NT2/D1 (cell line): ENCODE data around the gene SYNPO.

Experiments
- DNase-seq: peaks from one replicate; pipeline ENCODE4 v3.0.0-alpha.2; 2011; ENCODE audit warnings: low read depth, low spot score
- H3K27me3 ChIP-seq: 2 replicates; pipeline ENCODE4 v1.6.0; 2011; ENCODE audit warnings: mild to moderate bottlenecking; ENCODE audit not compliant: insufficient read length, insufficient read depth
- H3K36me3 ChIP-seq: 2 replicates; pipeline ENCODE4 v1.6.1; 2011; ENCODE audit warnings: mild to moderate bottlenecking, low read length, mixed read lengths; ENCODE audit not compliant: insufficient read depth, insufficient read length
- H3K4me1 ChIP-seq: 2 replicates; pipeline ENCODE4 v1.5.1; 2011; ENCODE audit not compliant: insufficient read depth, insufficient read length
- H3K4me3 ChIP-seq: 2 replicates; pipeline ENCODE4 v1.5.1; 2011; ENCODE audit warnings: low read depth; ENCODE audit not compliant: insufficient read length
- H3K9ac ChIP-seq: 2 replicates; pipeline ENCODE4 v1.6.0; 2011; ENCODE audit warnings: low read depth; ENCODE audit not compliant: insufficient read length
- H3K9me3 ChIP-seq: 2 replicates; pipeline ENCODE4 v1.5.1; 2011; ENCODE audit warnings: mild to moderate bottlenecking, low read length; ENCODE audit not compliant: insufficient read depth
- SUZ12 ChIP-seq: IDR thresholded peaks from 2 replicates; pipeline ENCODE4 v1.6.1; 2011; ENCODE audit not compliant: insufficient read length, insufficient read depth; ENCODE audit errors: extremely low read depth
- YY1 ChIP-seq: IDR thresholded peaks from 2 replicates; pipeline ENCODE4 v1.6.1; 2011; ENCODE audit not compliant: insufficient read length, insufficient read depth
- ZNF274 ChIP-seq: IDR thresholded peaks from 2 replicates; pipeline ENCODE4 v1.6.1; 2011; ENCODE audit warnings: mild to moderate bottlenecking, low read depth, low read length

The SYNPO gene

DNA sequence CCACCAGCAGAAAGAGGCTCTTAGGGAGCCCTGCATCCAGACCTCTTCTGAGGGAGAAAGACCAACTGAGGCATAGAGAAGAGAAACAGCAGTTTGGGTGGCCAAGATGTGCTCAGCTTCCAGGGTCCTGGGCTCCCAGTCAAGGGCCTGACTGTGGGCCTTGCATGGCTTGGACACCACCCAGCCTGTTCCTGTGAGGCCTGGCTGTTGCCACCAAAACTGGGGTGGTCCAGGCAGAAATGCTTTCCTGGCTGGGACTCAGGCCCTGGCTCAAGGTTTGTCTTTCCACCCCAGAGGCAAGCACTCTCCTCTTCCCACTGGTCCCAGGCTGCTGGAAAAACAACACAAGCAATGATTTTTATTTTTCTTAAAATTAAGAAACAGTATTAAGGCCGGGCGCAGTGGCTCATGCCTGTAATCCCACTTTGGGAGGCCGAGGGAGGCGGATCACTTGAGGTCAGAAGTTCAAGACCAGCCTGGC lies 33.9 kb downstream of the SYNPO start:
- no peak for TF ChIP-seq SUZ12
- Histone ChIP-seq H3K36me3 (peaks cover 41% of the 10 kb centered on the region), H3K4me3 (no peak overlapping the region), H3K9ac (peak overlapping the region; percentile 62), H3K27me3 (no peaks in the 10 kb centered on the region), H3K9me3 (no peaks in the 10 kb centered on the region), H3K4me1 (peaks cover 13% of the 10 kb centered on the region)
- DNase-seq = no peak

- Histone ChIP-seq H3K9ac (no peak overlapping the region), H3K4me3 (no peak overlapping the region), H3K9me3 (no peaks in the 10 kb centered on the region), H3K4me1 (peaks cover 13% of the 10 kb centered on the region), H3K27me3 (no peaks in the 10 kb centered on the region), H3K36me3 (peaks cover 42% of the 10 kb centered on the region)
- TF ChIP-seq YY1 = no peak
- no peak for TF ChIP-seq ZNF274
- TF ChIP-seq SUZ12 = no peak
- DNase-seq = no peak
Observed at GRCh38 chr5:150675069-150675468, 34.6 kb downstream of the SYNPO start.

- no peak for TF ChIP-seq YY1
- TF ChIP-seq ZNF274 = no peak
- TF ChIP-seq SUZ12 = no peak
- H3K4me1 ChIP-seq = peaks cover 5% of the 10 kb centered on the region
- H3K4me3 ChIP-seq = no peak overlapping the region
Observed at GRCh38 chr5:150676578-150676977, 36.1 kb downstream of the SYNPO start.

DNA sequence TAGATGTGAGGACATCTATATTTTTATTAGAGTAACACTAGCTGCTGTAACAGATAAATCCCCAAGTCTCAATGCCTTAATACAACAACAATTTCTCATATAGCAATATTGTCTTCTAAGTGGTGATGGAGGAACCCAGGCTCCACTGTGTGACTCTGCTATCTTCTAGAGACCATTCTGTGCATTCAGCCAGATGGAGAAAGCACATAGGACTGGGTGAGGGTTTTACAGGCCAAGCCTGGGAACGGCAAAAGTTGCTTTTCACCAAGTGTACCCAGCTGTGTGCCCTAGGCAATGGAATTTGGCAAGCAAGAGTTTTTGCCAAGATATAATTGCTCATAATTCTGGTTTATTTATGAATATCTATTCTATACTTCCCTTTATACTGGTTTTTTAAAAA lies 48.7 kb downstream of the SYNPO start:
- no peaks in the 10 kb centered on the region for H3K27me3 ChIP-seq
- no peaks in the 10 kb centered on the region for H3K4me1 ChIP-seq
- H3K4me3 ChIP-seq = no peak overlapping the region
- DNase-seq = no peak
- H3K9ac ChIP-seq = no peak overlapping the region
- H3K36me3 ChIP-seq = peaks cover 44% of the 10 kb centered on the region
- no peaks in the 10 kb centered on the region for H3K9me3 ChIP-seq
- TF ChIP-seq ZNF274 = no peak
- TF ChIP-seq YY1 = no peak
- no peak for TF ChIP-seq SUZ12

More at GRCh38 chr5:150676578-150676977, 36.1 kb downstream of the SYNPO start:
- H3K9me3 ChIP-seq = no peaks in the 10 kb centered on the region
- peaks cover 39% of the 10 kb centered on the region for H3K36me3 ChIP-seq
- DNase-seq = no peak
- H3K9ac ChIP-seq = no peak overlapping the region
- no peaks in the 10 kb centered on the region for H3K27me3 ChIP-seq

DNA sequence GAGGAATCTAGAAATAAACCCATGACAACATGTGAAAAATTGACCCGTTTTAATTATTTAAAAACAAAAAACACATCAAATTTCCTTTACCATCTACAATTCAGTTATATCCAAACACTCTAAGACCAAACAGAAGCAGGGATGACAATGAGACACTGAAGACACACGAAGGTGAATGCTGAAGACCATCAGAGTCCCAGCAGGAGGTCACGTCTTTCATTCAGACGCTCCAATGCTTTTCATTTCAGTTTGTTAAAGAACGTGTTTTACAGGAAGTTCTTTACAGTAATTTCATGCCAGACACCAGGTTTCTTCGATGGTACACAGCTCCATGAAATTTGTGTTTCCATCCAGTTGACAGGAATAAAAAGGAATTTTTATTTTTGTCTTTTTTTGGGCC lies 50.3 kb downstream of the SYNPO start:
- TF ChIP-seq ZNF274 (no peak), SUZ12 (no peak), YY1 (no peak)
- H3K27me3 ChIP-seq = no peaks in the 10 kb centered on the region
- H3K4me3 ChIP-seq = no peak overlapping the region
- H3K36me3 ChIP-seq = peaks cover 60% of the 10 kb centered on the region
- no peak for DNase-seq
- H3K4me1 ChIP-seq = no peaks in the 10 kb centered on the region
- no peaks in the 10 kb centered on the region for H3K9me3 ChIP-seq
- H3K9ac ChIP-seq = no peak overlapping the region

GRCh38 chr5:150692276-150692675 lies 51.8 kb downstream of the SYNPO start:
- no peak overlapping the region for H3K9ac ChIP-seq
- no peak for DNase-seq
- H3K4me3 ChIP-seq = no peak overlapping the region
- no peaks in the 10 kb centered on the region for H3K27me3 ChIP-seq
- no peaks in the 10 kb centered on the region for H3K4me1 ChIP-seq
- no peaks in the 10 kb centered on the region for H3K9me3 ChIP-seq
- TF ChIP-seq SUZ12 = no peak
- TF ChIP-seq YY1 = no peak
- TF ChIP-seq ZNF274 = no peak
- peaks cover 76% of the 10 kb centered on the region for H3K36me3 ChIP-seq

GRCh38 chr5:150694612-150695011 lies 54.2 kb downstream of the SYNPO start:
- peaks cover 90% of the 10 kb centered on the region for H3K36me3 ChIP-seq
- TF ChIP-seq YY1 (no peak), ZNF274 (no peak), SUZ12 (no peak)
- H3K9me3 ChIP-seq = no peaks in the 10 kb centered on the region
- no peak overlapping the region for H3K9ac ChIP-seq
- no peak for DNase-seq
- no peaks in the 10 kb centered on the region for H3K4me1 ChIP-seq
- no peaks in the 10 kb centered on the region for H3K27me3 ChIP-seq
- H3K4me3 ChIP-seq = no peak overlapping the region

DNA sequence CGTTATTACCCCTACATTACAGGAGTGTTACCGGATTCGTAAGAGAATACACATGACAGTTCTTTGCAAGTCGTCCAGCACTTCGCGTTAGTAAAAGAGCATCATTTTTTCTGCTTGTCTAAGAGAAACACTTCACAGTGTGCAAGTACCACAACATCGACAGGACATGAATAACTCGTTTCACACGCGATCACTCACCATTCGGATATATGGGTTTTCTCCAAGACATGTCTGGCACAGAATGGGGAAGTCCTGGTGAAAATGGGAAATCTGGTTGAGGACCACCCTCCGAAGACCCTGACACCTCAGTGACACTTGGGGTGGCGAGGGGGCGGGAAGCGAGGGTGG lies 59.8 kb downstream of the SYNPO start:
- Histone ChIP-seq H3K36me3 (peaks cover 43% of the 10 kb centered on the region), H3K9me3 (no peaks in the 10 kb centered on the region), H3K4me1 (no peaks in the 10 kb centered on the region), H3K27me3 (no peaks in the 10 kb centered on the region), H3K4me3 (peak overlapping the region; percentile 94), H3K9ac (peak overlapping the region; percentile 96)
- no peak for DNase-seq
- TF ChIP-seq ZNF274 (no peak), SUZ12 (no peak), YY1 (no peak)
